Fibroblast of skin of left quadriceps (primary cell): ENCODE measurements around the gene LMBRD2.
"Not testable (repeated sequence)": the region's sequence is repeated elsewhere in the genome, so short reads cannot be mapped to it uniquely, and the experiment has no call there.

Experiments used
- DNase-seq, 2 experiments: peaks; one replicate each; pipeline ENCODE4 v3.0.0-alpha.2; 2013; ENCODE audit warnings: low read depth in 2 of 2

LMBRD2 gene

DNA sequence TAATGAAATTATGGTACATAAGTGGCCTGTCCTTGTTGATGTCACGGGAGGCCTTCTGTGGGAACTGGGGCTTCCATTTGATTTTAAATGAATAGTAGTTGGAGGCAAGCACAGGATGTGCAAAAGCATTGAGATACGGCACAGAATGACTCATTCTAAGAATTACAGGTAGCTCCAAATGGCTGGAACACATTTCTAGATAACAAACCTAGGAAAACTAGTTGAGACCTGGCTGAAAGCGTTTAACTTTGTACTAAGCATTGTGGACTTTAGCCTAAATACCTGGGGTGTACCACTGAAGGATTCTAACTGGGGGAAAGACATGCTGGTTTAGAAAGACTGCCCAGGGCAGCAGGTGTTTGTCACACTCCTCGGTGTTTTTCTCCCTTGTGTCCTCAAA lies 9.7 kb upstream of the LMBRD2 start:
- no peak for DNase-seq

DNA sequence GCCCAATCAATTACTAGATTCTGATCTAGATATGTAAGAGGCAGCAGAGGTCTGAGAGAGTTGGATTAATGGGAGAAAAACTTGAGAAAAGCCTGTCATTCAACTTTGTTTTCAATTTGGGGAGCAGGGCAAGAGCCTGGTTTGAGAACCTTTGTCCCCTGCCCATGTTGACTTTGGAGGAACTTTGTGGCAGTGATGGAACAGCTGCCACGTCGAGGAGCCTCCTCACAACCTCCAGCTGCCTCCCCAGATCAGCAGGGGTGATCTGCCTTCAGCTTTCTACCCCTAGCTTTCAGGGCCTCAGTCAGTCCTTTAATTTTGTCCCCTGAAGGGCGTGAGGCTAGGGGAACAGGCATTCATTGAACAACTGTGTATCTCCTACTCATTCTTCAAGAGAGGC lies 8.9 kb upstream of the LMBRD2 start:
- no peak for DNase-seq

DNA sequence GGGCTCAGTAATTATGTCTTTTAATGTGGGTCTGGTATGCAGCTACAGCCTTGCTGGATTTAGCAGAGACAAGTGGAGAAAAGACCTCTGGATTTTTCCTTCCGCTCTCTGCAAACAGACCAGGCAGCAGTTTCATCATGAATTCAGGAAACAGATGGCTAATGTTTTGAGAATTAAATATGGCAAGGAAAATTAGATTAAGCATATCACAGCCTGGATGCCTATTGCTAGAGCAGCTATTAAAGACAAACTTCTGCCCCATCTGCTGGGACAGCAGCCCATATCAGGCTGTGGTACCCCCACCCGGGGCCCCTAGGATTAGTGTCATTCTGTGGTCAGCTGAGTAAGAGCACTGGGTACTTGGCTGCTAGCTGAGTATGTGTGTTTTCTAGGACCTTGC lies 6.5 kb upstream of the LMBRD2 start:
- no peak for DNase-seq

DNA sequence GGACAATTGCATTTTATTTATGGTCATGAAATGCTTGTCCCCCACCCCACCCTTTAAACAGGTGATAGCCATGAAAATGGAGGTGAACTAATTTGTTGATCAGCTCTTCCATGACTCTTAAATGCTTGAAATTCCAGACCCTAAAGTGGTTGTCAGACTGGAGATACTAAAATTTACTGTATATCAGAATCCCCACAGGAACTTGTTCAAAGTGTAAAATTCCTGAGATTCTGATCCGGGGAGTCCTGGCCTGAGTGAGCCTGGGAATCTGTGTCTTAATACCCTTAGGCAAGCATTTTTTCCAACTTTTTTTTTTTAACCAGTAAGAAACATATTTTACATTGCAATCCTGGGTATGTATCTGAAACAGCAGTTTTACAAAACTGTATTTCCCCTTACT lies 4.9 kb upstream of the LMBRD2 start:
- peak; percentile 89 to 90 for DNase-seq

DNA sequence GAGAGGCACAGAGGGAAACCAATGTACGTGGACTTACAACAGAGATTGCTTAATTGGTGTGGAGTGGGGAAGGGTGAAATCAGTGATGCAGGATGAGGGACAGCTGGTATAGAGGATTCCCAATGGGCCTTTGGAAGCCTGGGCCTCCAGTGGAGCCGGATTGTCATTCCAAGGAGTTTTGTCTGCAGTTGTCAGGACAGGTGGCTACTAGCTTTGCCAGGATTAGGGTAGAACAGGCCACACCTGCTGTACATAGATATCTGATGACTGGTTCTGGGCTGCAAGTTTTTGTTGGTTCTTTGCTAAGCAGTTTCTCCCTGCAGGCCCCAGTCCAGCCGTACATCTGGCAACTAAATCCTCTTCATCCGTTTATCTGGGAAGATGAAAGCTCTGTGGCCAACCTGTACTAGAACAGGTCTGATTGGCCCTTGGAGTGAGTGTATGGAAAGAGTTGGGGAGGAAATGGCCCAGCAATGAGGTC lies 4.5 kb upstream of the LMBRD2 start:
- DNase-seq: peak; percentile 48 to 55

DNA sequence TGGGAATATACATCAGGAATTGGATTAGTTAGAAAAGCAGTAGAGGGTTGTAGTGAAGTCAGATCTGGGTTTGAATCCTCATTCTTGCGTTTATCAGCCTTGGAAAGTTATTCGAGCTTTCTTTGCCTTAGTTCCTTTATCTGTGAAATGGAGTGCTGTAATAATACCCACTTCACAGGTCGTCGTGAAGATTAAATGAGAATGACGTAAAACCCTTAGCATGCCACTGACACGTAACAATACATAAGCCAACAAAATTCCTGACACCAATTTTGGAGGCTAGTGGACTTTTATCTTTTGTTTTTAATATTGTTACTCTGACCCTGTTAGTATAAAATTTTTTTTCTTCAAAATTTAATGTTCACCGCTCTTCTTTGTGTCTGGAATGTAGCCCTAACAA lies 3.6 kb upstream of the LMBRD2 start:
- no peak for DNase-seq

DNA sequence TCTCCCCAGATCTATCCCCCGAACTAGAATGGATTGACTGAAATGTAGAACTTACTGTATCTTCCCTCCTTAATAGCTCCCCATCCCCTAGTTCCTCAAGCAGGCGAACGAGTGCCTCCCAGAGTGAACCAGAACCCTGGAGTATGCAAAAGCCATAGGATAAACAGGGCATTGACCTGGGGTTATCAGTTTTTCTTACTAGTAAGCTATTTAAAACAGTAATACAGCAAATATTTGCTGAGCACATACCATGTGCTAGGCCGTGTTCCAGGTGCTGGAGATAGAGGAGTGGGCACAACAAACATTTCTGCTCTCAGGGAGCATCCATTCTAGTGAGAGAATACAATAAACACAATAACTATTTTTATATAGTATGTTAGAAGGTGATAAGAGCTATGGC lies 2.0 kb upstream of the LMBRD2 start:
- no peak for DNase-seq

DNA sequence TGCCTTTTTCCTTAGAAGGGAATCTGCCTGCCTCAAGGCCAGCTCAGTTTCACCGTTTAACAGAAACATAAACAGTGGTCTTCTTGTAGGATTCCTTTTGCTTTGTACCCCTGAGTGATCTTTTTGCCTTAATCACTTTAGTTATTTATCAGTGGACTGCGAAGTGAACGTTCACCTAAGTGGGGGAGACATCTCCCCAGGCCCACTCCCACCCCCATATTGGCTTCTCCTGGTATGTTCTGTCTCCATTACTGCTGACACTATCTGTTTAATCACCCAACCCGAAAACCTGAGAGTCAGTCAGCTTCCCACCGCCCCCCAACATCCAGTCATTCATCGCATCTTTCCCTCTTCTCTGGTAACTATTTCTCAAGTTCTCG lies 1.6 kb upstream of the LMBRD2 start:
- DNase-seq: no peak

DNA sequence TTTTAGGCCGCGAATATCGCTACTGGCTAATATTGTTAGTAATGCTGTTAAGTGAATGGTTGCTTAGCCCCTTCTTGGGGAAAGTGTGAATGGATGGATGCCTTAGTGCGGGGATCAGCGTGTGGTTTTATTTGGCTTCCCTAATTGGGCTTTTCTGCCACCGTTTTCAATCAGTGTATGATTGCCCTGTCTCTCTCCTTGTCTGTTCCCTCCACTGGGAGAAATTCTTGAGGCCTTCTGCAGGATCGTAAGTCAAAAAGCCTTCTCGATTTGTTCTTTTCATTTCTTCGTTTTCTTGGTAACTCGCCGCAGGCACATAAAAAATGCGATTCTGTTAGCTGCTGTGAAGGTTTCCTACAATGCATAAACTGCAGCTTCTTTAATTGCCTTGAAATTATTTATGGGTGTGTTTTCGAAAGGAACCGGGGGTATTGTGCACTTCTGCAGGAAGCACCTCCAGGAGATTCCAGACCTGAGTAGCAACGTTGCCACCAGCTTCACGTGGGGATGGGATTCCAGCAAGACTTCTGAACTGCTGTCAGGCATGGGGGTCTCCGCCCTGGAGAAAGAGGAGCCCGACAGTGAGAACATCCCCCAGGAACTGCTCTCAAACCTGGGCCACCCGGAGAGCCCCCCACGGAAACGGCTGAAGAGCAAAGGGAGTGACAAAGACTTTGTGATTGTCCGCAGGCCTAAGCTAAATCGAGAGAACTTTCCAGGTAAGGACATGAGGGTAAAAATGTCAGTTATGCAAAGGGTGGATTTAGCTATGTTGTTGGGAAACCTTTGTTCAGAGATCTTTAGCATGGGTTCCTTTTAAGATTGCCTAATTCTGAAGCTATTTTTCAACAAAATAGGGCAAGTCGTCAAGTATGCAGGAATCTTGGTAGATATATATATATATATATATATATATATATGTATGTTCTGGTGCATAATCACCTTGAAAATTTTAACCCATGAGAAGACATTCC lies 924 bp upstream of the LMBRD2 start:
- no peak for DNase-seq

DNA sequence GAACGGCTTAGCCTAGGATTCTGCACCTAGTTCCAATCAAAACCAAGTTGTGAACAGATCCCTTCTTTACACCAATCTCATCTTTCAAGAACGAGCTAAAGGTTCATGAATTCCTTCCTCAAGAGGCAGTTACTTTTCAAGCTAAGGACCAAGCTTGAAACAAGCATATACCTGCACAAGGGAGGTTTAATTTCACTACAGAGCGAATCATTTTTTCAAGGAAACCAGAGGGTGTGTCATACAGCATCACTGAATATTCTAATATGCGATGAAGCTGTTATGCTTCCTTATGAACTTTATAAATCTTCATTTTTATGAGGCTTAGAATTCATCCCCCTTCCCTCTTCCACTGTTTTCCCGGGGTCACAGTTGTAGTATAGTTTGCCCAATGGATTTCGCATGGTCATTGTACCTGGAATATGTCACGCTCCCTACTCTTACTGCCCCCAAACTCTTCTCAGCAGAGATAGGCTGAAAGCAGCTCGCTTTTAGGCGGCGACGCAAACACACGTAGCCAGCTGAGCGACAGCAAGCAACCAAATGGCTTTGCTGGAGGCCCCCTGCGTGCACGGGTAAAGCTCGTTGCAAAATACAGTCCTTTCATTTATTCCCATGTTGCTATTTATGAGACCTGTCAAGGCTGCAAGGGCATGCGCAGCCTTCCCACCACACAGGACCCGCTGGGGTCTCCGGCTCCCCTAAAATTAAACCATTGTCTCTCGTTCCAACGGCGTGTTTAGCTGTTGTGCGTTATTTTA lies 832 bp downstream of the LMBRD2 start:
- DNase-seq: no peak

DNA sequence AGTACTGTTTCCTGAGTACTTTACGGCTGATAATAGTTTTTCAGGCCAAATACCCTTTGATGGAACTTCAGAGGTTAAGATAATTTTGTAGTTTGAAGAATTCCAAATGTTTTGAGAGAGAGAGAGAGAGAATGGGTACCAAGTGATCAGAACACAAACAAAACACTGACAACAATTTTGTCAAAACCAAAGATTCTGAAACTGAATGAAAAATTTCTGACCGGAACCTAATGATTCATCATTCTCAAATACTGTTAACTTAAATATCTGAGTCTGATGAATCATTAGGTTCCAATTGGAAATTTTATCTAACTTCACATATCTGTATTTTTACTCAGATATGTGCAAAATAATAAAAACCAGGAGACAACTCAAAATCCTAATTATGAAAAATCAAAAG lies 4.0 kb downstream of the LMBRD2 start:
- DNase-seq: no peak

DNA sequence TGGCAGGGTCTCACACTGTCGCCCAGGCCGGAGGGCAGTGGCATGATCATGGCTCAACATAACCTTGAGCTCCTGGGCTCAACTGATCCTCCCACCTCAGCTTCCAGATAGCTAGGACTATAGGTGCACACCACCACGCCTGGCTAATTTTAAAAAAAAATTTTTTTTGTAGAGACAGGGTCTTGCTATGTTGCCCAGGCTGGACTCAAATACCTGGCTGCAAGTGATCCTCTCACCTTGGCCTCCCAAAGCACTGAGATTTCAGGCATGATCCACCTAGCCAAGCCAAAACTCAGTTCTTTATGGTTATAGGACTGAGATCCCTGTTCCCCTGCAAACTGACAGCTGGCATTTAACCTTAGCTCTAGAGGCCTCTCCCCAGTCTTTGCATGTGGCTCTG lies 5.3 kb downstream of the LMBRD2 start:
- DNase-seq: no peak

DNA sequence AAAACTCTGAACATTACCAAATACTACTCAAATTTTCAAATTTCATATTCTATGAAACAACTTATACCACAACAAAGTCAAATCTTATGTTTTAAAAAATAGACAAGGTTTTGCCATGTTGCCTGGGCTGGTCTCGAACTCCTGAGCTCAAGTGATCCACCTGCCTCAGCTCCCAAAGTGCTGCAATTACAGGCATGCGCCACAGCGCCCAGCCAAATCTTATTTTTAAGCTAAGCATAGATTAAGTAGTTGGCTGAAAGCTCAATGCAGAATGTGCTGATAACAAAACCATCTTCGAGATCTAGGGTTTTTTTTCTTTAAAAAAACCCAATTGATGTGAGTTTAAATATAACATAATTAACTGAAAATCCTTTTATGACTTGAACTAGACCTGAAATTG lies 6.4 kb downstream of the LMBRD2 start:
- no peak for DNase-seq

DNA sequence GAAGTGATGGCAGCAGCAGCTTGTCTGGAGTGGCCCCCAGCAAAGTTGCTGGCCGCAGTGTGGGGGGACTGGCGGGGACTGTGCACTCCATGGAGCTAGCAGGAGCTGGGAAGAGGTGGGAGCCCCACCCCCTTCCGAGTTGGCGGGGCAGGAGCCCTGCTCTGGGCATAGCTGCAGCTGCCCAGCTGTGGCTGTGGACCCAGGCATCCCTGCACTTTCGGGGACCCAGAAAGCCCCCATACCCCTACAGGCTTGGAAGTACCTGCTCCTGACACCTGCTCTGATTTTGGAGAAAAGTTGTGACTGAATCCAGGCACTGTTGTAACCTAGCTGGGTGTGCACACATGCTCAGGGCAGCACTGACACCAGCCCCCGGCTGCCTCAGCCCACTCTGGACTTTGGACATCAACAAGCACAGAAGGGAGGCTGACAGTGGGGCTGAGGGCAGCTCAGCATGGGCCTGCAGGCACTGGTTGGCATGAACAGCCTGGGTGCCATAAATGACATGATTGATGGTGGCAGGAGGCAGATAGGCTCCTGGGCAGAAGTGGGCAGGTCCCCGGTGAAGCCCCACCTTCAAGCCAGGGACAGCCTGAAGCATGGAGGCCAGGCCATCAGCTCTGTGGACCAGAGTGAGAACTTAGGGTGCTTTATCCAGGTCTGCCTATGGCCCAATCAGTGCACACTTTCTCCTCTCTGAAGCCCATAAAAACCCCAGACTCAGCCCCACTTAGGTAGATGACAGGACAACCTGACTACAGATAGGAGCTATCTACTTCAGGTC lies 12.6 kb downstream of the LMBRD2 start:
- DNase-seq: no peak

DNA sequence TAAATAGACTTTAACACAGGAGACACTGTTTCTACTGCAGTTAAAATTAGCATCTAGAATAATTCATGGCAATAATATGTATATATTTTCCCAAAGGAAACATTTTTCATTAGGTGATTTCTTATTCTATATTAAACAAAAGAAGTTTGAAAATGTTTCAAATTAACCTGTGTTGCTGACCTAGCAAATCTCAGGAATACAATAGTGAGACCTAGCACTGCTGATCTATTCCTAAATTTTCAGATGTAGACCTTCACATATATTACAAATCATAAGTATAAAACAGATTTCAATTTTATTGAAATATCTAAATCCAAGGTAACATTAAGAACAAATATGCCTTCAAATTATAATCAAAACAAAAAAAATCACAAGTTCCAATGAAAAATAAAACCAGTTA lies 15.1 kb downstream of the LMBRD2 start:
- DNase-seq: no peak

DNA sequence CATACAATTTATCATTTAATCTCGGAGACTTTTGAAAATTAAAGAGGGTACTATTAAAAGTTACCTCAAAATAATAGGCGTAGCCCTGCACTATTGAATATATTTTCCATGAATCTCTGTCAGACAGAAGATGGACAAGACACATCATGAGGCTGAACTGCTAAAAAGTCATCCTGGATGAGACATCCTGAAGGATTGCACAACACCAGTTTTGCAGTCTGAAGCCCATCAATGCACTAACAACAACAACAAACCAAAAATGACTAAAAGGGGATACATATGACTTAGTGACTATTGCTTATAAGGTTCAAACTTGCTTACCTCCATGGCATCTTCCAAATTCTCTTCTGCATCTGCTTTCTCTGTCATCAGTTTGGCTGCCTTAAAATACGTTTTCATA lies 15.7 kb downstream of the LMBRD2 start:
- DNase-seq: no peak

DNA sequence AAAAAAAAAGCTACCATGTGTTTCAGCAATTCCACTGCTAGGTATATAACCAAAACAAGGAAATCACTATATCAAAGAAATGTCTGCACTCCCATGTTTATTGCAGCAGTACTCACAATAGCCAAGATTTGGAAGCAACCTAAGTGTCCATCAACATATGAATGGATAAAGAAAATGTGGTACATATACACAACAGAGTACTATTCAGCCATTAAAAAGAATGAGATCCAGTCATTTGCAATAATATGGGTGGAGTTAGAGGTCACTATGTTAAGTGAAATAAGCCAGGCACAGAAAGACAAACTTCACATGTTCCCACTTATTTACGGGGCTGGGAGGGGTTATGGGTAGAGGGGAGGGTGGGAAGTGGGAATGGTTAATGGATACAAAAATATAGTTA lies 18.7 kb downstream of the LMBRD2 start:
- not testable (repeated sequence) for DNase-seq

DNA sequence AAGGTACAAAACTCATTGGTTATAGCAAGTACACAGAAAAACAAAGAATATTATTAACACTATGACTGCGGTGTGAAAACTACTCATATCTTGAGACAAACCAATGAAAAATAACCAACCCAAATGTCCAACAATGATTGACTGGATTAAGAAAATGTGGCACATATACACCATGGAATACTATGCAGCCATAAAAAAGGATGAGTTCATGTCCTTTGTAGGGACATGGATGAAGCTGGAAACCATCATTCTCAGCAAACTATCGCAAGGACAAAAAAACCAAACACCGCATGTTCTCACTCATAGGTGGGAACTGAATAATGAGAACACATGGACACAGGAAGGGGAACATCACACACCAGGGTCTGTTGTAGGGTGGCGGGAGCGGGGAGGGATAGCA lies 22.0 kb downstream of the LMBRD2 start:
- not testable (repeated sequence) for DNase-seq

DNA sequence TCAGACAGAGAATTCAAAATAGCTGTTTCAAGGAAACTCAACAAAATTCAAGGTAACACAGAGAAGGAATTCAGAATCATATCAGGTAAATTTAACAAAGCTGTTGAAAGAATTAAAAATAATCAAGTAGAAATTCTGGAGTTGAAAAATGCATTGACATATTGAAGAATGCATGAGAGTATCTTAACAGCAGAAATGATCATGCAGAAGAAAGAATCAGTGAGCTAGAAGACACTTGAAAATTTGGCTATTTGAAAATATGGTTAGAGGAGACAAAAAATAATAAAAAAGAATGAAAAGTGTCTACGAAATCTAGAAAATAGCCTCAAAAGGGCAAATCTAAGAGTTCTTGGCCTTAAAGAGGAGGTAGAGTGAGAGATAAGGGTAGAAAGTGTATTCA lies 22.9 kb downstream of the LMBRD2 start:
- DNase-seq: no peak

DNA sequence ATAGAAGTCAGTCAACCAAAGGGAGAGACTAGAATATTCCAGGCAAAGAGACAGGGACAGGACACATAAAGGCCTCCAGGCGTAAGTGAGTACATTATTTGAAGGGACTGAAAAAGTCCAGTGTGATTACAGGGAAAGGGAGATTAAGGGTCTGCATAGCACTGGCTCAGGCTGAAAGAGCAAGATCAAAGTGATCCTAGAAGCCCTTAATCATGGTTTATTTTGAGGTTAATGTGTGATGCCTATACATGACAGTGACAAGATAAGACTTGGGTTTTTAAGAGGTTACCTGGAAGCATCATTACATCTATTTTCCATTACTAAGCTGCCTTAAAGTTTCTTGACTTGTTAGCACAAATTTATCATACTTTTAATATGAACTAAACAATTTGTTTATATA lies 25.8 kb downstream of the LMBRD2 start:
- no peak for DNase-seq

DNA sequence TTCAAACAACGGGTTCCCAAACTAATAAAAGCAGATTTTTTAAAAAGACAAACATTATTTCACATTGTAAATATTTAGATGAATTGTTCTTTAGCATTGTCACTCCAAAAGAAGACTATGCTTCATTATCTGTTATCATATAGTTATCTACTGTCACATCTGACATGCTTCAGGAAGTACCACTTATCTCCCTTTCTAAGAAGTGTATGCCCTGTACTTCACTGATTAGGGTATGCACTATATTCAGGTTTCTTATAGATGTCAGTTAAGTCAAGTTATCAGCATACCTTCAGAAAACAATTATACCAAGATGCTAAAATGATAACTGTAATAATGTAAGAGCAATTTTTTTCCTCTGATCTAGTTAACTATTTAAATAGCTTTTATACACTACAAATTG lies 40.4 kb downstream of the LMBRD2 start:
- no peak for DNase-seq

DNA sequence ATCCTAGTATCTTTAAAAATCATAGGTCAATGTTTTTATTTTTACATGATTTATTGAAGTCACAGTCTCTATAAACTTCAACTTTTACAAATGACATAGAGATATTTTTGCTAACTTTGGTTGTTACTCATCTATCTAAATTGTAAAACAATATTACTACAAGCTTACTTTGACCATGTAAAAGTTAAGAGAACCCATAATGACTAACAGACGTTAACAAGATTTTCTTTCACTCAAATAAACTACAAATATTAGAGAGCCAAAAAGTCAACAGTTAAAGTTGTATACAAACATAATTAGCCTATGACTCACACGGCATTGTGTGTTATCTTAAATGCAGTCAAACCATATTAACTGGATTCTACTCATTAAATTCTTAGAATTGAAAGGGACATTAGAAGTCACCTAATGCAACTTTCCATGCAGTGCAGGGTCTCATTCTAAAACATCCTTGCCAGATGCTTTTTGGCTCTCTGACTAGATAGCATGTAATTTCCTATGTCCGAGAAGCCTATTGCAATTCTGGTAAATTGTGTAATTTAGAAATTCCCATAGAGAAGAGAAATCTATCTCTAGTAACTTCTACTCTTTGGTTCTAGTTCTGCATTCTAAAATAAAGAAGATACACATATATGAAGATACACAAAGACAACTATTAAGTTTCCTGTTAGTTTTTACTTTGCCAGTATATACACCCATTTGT lies 42.8 kb downstream of the LMBRD2 start:
- no peak for DNase-seq
